ENCODE measurements around the gene GNAI3.

Gene GNAI3

GRCh38 chr1:109624201-109625010 is 76.0 kb downstream of the GNAI3 start:
- no peak for DNase-seq (ENCODE audit: low read depth)

GRCh38 chr1:109625176-109625575 is 76.8 kb downstream of the GNAI3 start:
- no peak for DNase-seq (ENCODE audit: low read depth)

- DNase-seq (ENCODE audit: low read depth), result no peak
These were observed 77.5 kb downstream of the GNAI3 start for GRCh38 chr1:109625601-109626560.

GRCh38 chr1:109626682-109627408 is 78.4 kb downstream of the GNAI3 start:
- DNase-seq (ENCODE audit: low read depth), result no peak

GRCh38 chr1:109627692-109628399 is 79.4 kb downstream of the GNAI3 start:
- no peak for DNase-seq (ENCODE audit: low read depth)

- DNase-seq (ENCODE audit: low read depth), result peak; percentile 46
These were observed 80.3 kb downstream of the GNAI3 start for GRCh38 chr1:109628540-109629321.

GRCh38 chr1:109629372-109630030 is 81.1 kb downstream of the GNAI3 start:
- DNase-seq (ENCODE audit: low read depth), result no peak

- DNase-seq (ENCODE audit: low read depth), result no peak
These were observed 81.9 kb downstream of the GNAI3 start for GRCh38 chr1:109630081-109630897.

- DNase-seq (ENCODE audit: low read depth), result no peak
These were observed 82.6 kb downstream of the GNAI3 start for GRCh38 chr1:109630898-109631512.

- no peak for DNase-seq (ENCODE audit: low read depth)
These were observed 83.4 kb downstream of the GNAI3 start for GRCh38 chr1:109631513-109632505.

GRCh38 chr1:109632671-109633346 is 84.4 kb downstream of the GNAI3 start:
- no peak for DNase-seq (ENCODE audit: low read depth)

GRCh38 chr1:109634292-109634691 is 85.9 kb downstream of the GNAI3 start:
- no peak for DNase-seq (ENCODE audit: low read depth)

- no peak for DNase-seq (ENCODE audit: low read depth)
These were observed 86.6 kb downstream of the GNAI3 start for GRCh38 chr1:109634771-109635750.

GRCh38 chr1:109635862-109636200 is 87.4 kb downstream of the GNAI3 start:
- no peak for DNase-seq (ENCODE audit: low read depth)

GRCh38 chr1:109636201-109636952 is 88.0 kb downstream of the GNAI3 start:
- no peak for DNase-seq (ENCODE audit: low read depth)

All from non-pigmented ciliary epithelial cell (primary cell).